ENCODE measurements around the gene ARMH3. TPM values are rescaled to one million over a fixed set of nuclear protein-coding genes. Genes with fewer than 3 reads are reported as not detected.

The ARMH3 gene
- total and polyA plus RNA-seq, 2 experiments from 2014 or later, result 8.7 to 11.1 TPM

DNA sequence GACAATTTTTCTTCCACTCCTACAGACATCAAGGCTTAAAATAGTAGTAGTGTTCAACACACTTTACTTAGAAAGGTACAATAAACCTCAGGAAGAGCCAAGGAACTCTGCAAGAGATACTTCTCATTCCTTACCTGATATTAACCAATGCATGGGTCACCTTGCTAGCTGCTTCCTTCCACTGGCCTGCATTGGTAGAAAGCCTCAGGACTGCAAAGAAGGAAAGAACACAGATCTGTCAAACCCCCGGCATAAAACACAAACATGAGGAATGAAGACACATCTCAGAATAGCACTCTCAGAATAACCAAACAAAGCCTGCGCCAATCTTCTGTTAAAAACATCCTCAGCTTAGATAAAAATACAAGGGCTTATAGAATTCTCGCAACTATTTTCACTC lies 116.2 kb downstream of the ARMH3 start:
- Histone ChIP-seq H2AFZ (no peak overlapping the region), H3K27ac (ENCODE audit: low read depth) (no peak overlapping the region), H3K36me3 (ENCODE audit: insufficient read depth) (no peaks in the 10 kb centered on the region), H3K4me3 (no peak overlapping the region), H4K20me1 (replicated peaks; ENCODE audit: insufficient read depth) (no peaks in the 10 kb centered on the region), H3F3A (replicated peaks; ENCODE audit: low read depth) (no peaks in the 10 kb centered on the region), H3K4me2 (no peak overlapping the region), H3K4me1 (ENCODE audit: insufficient read depth) (no peaks in the 10 kb centered on the region), H3K27me3 (ENCODE audit: insufficient read depth) (no peaks in the 10 kb centered on the region), H3K79me2 (replicated peaks; ENCODE audit: insufficient read depth) (no peaks in the 10 kb centered on the region), H3K9me2 (ENCODE audit: insufficient read depth) (no peaks in the 10 kb centered on the region)
- Mint-ChIP-seq H3K4me3 (no peak overlapping the region), H3K27ac (no peak overlapping the region), H3K27me3 (ENCODE audit: insufficient read depth, low read depth, poor library complexity) (peaks cover 1% of the 10 kb centered on the region), H3K4me1 (no peaks in the 10 kb centered on the region), H3K36me3 (ENCODE audit: low read depth) (peaks cover 4% of the 10 kb centered on the region; the same call in 2 of the 3 replicates), H3K9me3 (no peaks in the 10 kb centered on the region)
- ATAC-seq (no peak), DNase-seq (ENCODE audit: low spot score) (no peak)
- no peak for TF ChIP-seq ZNF331 (CRISPR knock-in tag; IDR thresholded peaks at IDR 0.05; ENCODE audit: low read depth)
- no peak for TF ChIP-seq NANOG (IDR thresholded peaks at IDR 0.05; ENCODE audit: borderline replicate concordance)
- TF ChIP-seq CREB1 (CRISPR knock-in tag; IDR thresholded peaks at IDR 0.05; ENCODE audit: low read depth), result no peak
- TF ChIP-seq, protein P1, sequence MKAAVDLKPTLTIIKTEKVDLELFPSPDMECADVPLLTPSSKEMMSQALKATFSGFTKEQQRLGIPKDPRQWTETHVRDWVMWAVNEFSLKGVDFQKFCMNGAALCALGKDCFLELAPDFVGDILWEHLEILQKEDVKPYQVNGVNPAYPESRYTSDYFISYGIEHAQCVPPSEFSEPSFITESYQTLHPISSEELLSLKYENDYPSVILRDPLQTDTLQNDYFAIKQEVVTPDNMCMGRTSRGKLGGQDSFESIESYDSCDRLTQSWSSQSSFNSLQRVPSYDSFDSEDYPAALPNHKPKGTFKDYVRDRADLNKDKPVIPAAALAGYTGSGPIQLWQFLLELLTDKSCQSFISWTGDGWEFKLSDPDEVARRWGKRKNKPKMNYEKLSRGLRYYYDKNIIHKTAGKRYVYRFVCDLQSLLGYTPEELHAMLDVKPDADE (IDR thresholded peaks at IDR 0.05), result no peak
- TF ChIP-seq, protein P2, sequence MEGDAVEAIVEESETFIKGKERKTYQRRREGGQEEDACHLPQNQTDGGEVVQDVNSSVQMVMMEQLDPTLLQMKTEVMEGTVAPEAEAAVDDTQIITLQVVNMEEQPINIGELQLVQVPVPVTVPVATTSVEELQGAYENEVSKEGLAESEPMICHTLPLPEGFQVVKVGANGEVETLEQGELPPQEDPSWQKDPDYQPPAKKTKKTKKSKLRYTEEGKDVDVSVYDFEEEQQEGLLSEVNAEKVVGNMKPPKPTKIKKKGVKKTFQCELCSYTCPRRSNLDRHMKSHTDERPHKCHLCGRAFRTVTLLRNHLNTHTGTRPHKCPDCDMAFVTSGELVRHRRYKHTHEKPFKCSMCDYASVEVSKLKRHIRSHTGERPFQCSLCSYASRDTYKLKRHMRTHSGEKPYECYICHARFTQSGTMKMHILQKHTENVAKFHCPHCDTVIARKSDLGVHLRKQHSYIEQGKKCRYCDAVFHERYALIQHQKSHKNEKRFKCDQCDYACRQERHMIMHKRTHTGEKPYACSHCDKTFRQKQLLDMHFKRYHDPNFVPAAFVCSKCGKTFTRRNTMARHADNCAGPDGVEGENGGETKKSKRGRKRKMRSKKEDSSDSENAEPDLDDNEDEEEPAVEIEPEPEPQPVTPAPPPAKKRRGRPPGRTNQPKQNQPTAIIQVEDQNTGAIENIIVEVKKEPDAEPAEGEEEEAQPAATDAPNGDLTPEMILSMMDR (conservative IDR thresholded peaks at IDR 0.05; ENCODE audit: low read depth in 2 of 2), result no peak
- TF ChIP-seq ZNF114 (CRISPR knock-in tag; IDR thresholded peaks at IDR 0.05), result no peak
- no peak for TF ChIP-seq STAT1 (IDR thresholded peaks at IDR 0.05; ENCODE audit: unreplicated experiment)
- no peak for TF ChIP-seq POLR2AphosphoS5 (IDR thresholded peaks at IDR 0.05; ENCODE audit: low read depth)
- no peak for TF ChIP-seq EZH2phosphoT487 (IDR thresholded peaks at IDR 0.05; ENCODE audit: unreplicated experiment)
- TF ChIP-seq, protein P3, sequence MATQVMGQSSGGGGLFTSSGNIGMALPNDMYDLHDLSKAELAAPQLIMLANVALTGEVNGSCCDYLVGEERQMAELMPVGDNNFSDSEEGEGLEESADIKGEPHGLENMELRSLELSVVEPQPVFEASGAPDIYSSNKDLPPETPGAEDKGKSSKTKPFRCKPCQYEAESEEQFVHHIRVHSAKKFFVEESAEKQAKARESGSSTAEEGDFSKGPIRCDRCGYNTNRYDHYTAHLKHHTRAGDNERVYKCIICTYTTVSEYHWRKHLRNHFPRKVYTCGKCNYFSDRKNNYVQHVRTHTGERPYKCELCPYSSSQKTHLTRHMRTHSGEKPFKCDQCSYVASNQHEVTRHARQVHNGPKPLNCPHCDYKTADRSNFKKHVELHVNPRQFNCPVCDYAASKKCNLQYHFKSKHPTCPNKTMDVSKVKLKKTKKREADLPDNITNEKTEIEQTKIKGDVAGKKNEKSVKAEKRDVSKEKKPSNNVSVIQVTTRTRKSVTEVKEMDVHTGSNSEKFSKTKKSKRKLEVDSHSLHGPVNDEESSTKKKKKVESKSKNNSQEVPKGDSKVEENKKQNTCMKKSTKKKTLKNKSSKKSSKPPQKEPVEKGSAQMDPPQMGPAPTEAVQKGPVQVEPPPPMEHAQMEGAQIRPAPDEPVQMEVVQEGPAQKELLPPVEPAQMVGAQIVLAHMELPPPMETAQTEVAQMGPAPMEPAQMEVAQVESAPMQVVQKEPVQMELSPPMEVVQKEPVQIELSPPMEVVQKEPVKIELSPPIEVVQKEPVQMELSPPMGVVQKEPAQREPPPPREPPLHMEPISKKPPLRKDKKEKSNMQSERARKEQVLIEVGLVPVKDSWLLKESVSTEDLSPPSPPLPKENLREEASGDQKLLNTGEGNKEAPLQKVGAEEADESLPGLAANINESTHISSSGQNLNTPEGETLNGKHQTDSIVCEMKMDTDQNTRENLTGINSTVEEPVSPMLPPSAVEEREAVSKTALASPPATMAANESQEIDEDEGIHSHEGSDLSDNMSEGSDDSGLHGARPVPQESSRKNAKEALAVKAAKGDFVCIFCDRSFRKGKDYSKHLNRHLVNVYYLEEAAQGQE (IDR thresholded peaks at IDR 0.05; ENCODE audit: unreplicated experiment), result no peak
- TF ChIP-seq JUNB (IDR thresholded peaks at IDR 0.05; ENCODE audit: unreplicated experiment), result no peak
- TF ChIP-seq, protein P4, sequence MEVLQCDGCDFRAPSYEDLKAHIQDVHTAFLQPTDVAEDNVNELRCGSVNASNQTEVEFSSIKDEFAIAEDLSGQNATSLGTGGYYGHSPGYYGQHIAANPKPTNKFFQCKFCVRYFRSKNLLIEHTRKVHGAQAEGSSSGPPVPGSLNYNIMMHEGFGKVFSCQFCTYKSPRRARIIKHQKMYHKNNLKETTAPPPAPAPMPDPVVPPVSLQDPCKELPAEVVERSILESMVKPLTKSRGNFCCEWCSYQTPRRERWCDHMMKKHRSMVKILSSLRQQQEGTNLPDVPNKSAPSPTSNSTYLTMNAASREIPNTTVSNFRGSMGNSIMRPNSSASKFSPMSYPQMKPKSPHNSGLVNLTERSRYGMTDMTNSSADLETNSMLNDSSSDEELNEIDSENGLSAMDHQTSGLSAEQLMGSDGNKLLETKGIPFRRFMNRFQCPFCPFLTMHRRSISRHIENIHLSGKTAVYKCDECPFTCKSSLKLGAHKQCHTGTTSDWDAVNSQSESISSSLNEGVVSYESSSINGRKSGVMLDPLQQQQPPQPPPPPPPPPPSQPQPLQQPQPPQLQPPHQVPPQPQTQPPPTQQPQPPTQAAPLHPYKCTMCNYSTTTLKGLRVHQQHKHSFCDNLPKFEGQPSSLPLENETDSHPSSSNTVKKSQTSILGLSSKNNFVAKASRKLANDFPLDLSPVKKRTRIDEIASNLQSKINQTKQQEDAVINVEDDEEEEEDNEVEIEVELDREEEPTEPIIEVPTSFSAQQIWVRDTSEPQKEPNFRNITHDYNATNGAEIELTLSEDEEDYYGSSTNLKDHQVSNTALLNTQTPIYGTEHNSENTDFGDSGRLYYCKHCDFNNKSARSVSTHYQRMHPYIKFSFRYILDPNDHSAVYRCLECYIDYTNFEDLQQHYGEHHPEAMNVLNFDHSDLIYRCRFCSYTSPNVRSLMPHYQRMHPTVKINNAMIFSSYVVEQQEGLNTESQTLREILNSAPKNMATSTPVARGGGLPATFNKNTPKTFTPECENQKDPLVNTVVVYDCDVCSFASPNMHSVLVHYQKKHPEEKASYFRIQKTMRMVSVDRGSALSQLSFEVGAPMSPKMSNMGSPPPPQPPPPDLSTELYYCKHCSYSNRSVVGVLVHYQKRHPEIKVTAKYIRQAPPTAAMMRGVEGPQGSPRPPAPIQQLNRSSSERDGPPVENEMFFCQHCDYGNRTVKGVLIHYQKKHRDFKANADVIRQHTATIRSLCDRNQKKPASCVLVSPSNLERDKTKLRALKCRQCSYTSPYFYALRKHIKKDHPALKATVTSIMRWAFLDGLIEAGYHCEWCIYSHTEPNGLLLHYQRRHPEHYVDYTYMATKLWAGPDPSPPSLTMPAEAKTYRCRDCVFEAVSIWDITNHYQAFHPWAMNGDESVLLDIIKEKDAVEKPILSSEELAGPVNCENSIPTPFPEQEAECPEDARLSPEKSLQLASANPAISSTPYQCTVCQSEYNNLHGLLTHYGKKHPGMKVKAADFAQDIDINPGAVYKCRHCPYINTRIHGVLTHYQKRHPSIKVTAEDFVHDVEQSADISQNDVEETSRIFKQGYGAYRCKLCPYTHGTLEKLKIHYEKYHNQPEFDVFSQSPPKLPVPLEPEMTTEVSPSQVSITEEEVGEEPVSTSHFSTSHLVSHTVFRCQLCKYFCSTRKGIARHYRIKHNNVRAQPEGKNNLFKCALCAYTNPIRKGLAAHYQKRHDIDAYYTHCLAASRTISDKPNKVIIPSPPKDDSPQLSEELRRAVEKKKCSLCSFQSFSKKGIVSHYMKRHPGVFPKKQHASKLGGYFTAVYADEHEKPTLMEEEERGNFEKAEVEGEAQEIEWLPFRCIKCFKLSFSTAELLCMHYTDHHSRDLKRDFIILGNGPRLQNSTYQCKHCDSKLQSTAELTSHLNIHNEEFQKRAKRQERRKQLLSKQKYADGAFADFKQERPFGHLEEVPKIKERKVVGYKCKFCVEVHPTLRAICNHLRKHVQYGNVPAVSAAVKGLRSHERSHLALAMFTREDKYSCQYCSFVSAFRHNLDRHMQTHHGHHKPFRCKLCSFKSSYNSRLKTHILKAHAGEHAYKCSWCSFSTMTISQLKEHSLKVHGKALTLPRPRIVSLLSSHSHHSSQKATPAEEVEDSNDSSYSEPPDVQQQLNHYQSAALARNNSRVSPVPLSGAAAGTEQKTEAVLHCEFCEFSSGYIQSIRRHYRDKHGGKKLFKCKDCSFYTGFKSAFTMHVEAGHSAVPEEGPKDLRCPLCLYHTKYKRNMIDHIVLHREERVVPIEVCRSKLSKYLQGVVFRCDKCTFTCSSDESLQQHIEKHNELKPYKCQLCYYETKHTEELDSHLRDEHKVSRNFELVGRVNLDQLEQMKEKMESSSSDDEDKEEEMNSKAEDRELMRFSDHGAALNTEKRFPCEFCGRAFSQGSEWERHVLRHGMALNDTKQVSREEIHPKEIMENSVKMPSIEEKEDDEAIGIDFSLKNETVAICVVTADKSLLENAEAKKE (CRISPR knock-in tag; IDR thresholded peaks at IDR 0.05), result no peak
- TF ChIP-seq EZH2 (IDR thresholded peaks at IDR 0.05; ENCODE audit: low read depth, unreplicated experiment), result no peak
